ENCODE measurements around the gene TRIM2. TPM values are rescaled to one million over a fixed set of nuclear protein-coding genes. Genes with fewer than 3 reads are reported as not detected.
A peak's percentile ranks its signal among the peaks of the same experiment; 100 is the strongest.

TRIM2 gene
- total and polyA plus RNA-seq, 2 of the 8 experiments (the other 6 are each of a cell fraction or from before 2014, with no cell fraction given): 34.0 to 59.8 TPM

- Histone ChIP-seq H3K79me2 (ENCODE audit: control insufficient read depth in 1 of 2, insufficient read depth in 2 of 2, low read length in 2 of 2) (peaks cover 0 to 16% of the 10 kb centered on the region in 2 experiments; a peak in 1 of 4 replicates), H3K4me1 (replicated peaks in 1 of 4; ENCODE audit: control insufficient read depth in 3 of 4, insufficient read depth in 4 of 4, low read length in 3 of 4) (no peaks in the 10 kb centered on the region; a peak in 2 of 7 replicates), H3K18ac (ENCODE audit: extremely low read depth, low read length) (no peak overlapping the region; the same call in 1 of the 2 replicates), H3K23ac (ENCODE audit: insufficient read length) (no peak overlapping the region), H3K27me3 (replicated peaks in 1 of 4; ENCODE audit: control insufficient read depth in 3 of 4, extremely low read depth in 1 of 4, insufficient read depth in 3 of 4, low read length in 3 of 4) (peaks cover 0 to 10% (median 4%) of the 10 kb centered on the region in 4 experiments; a peak in 3 of 7 replicates), H3K14ac (ENCODE audit: insufficient read length) (no peak overlapping the region), H3K27ac (ENCODE audit: low read depth, low read length) (no peak overlapping the region), H2BK5ac (ENCODE audit: low read depth, low read length) (no peak overlapping the region), H3K23me2 (ENCODE audit: low read depth, low read length) (peaks cover 18% of the 10 kb centered on the region; the same call in 1 of the 2 replicates), H2BK15ac (ENCODE audit: low read length) (no peak overlapping the region; the same call in 1 of the 2 replicates), H2BK120ac (replicated peaks; ENCODE audit: low read depth, low read length) (no peak overlapping the region), H3K4ac (replicated peaks; ENCODE audit: insufficient read length, low read depth, low read length) (no peak overlapping the region), H3K9ac (replicated peaks in 1 of 4; ENCODE audit: extremely low read depth in 1 of 4, low read depth in 3 of 4, low read length in 3 of 4) (peak overlapping the region in 2 of 4 experiments; percentile 5 to 45; a peak in 1 of 7 replicates), H3K56ac (replicated peaks; ENCODE audit: insufficient read length, low read depth, low read length) (no peak overlapping the region), H3K79me1 (ENCODE audit: low read depth, low read length) (peaks cover 4% of the 10 kb centered on the region), H2BK12ac (ENCODE audit: low read depth, low read length) (no peak overlapping the region), H3K36me3 (ENCODE audit: control insufficient read depth in 2 of 4, insufficient read depth in 4 of 4, low read length in 3 of 4) (peaks cover 0 to 4% (median 0%) of the 10 kb centered on the region in 4 experiments; a peak in 2 of 8 replicates), H4K5ac (ENCODE audit: insufficient read length, low read depth, low read length) (no peak overlapping the region), H2BK20ac (ENCODE audit: low read length) (no peak overlapping the region), H4K91ac (replicated peaks; ENCODE audit: insufficient read length, low read length) (no peak overlapping the region), H2AFZ (ENCODE audit: low read length) (no peak overlapping the region), H4K8ac (ENCODE audit: extremely low read depth, insufficient read depth, low read length) (no peak overlapping the region), H4K20me1 (replicated peaks in 1 of 2; ENCODE audit: control insufficient read depth in 1 of 2, insufficient read depth in 2 of 2, low read length in 2 of 2) (peaks cover 0 to 3% of the 10 kb centered on the region in 2 experiments), H3K9me3 (ENCODE audit: insufficient read depth in 2 of 2, low read depth in 1 of 2, low read length in 1 of 2) (0 out of 4 replicates have a peak, but pooled peaks cover 0 to 3% of the 10 kb centered on the region in 2 experiments), H3K4me2 (ENCODE audit: insufficient read depth in 1 of 2, low read depth in 2 of 2, low read length in 2 of 2) (peak overlapping the region; percentile 85 to 92), H3K4me3 (ENCODE audit: extremely low read depth in 1 of 4, insufficient read depth in 2 of 4, low read depth in 3 of 4, low read length in 4 of 4) (peak overlapping the region; percentile 49 to 68 (median 60)), H2AK5ac (ENCODE audit: low read depth, low read length) (no peak overlapping the region)
- ChIA-PET CTCF (ENCODE audit: partially characterized antibody) (interaction anchor here (0.5 to 3.2 kb wide), 15 partner anchors 9 to 1923 kb away, joined by 3 to 25 read pairs (median 4); partner anchors contain the start of gene TRIM2), POLR2A (ENCODE audit: partially characterized antibody) (interaction anchor here (0.6 to 3.0 kb wide), 9 partner anchors 9 to 119 kb away, joined by 3 to 9 read pairs (median 6); partner anchors contain the start of gene TRIM2)
- FAIRE-seq (no peak), DNase-seq (ENCODE audit: low read depth in 1 of 2, low spot score in 2 of 2) (no peak)
- WGBS, 2 experiments (ENCODE audit: extremely low coverage in 1 of 2, insufficient coverage in 1 of 2, insufficient read length in 1 of 2, insufficient replicate concordance in 2 of 2, low coverage in 1 of 2, low lambda C conversion rate in 2 of 2, missing lambda C conversion rate in 1 of 2): 28% methylated on average over 9 of the region's 9 CpGs; no CpG with 5 or more reads in 1 of the 2 experiments
- TF ChIP-seq USF2 (IDR thresholded peaks at IDR 0.05; ENCODE audit: low read length) (no peak), MAX (IDR thresholded peaks at IDR 0.05) (no peak), NRF1 (IDR thresholded peaks at IDR 0.05; ENCODE audit: low read depth, low read length) (no peak), BACH1 (IDR thresholded peaks at IDR 0.05; ENCODE audit: low read length) (no peak), SIRT6 (IDR thresholded peaks at IDR 0.05; ENCODE audit: low read length) (no peak), GABPA (IDR thresholded peaks at IDR 0.05; ENCODE audit: borderline replicate concordance, insufficient read depth, low read length) (no peak), SAP30 (IDR thresholded peaks at IDR 0.05; ENCODE audit: insufficient read depth, insufficient replicate concordance, low read length) (no peak), TAF1 (IDR thresholded peaks at IDR 0.05; ENCODE audit: low read depth, low read length) (no peak), CTBP2 (IDR thresholded peaks at IDR 0.05; ENCODE audit: borderline replicate concordance, insufficient read depth, insufficient read length, low read length) (no peak), EZH2 (IDR thresholded peaks at IDR 0.05; ENCODE audit: low read depth, low read length, severe bottlenecking) (no peak)
Observed at GRCh38 chr4:153223427-153223801, 19.2 kb downstream of the TRIM2 start.
